Measurements from ENCODE around the gene KLHL35. TPM values are rescaled to one million over a fixed set of nuclear protein-coding genes. Genes with fewer than 3 reads are reported as not detected.

Gene KLHL35
- total RNA-seq, 1 donor from 2014 or later: 1.5 TPM

DNA sequence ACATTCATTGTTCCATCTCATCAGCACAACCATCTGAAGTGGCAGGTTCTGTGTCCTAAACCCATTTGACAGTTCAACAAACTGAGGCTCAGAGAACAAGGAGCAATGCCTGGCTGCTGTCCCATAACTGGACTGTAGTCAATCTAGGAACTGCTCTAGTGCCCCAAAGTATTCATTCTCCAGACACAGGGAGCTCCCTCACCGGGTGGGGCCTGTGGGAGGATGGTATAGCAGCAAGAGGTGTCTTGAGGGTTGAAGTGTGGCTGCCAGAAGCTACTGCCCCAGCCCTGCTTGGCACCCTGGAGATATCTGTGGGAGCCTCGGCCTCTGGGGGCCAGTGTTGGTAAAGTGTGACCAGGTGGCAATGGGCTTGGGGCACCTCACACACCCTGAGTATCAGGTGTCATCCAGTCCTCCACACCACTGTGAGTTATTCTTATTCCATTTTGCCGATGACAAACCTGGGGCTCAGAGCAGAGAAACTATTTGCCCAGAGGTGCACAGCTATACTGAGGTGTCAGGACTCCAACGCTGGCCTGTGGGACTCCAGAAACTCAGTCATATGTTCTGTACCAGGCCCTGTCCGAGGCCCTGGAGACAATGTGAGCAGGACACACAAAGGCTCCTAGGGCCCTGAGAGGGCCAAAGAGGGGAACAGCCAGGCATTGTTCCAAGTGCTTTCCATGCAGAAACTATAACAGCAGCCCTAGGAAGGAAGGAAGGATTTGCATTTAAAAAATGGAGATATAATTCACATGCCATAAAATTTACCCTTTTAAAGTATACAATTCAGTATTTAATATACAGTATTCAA lies 46.0 kb upstream of the KLHL35 start:
- Histone ChIP-seq H3K36me3 (ENCODE audit: control insufficient read depth, insufficient read depth, low read length) (no peaks in the 10 kb centered on the region), H3K4me3 (ENCODE audit: low read depth, low read length) (no peak overlapping the region), H3K27me3 (ENCODE audit: control insufficient read depth, insufficient read depth, low read length) (no peaks in the 10 kb centered on the region)
- TF ChIP-seq CTCF (IDR thresholded peaks at IDR 0.05; ENCODE audit: insufficient read depth, low read length, poor library complexity, severe bottlenecking): no peak
- no peak for DNase-seq (ENCODE audit: low read depth)

DNA sequence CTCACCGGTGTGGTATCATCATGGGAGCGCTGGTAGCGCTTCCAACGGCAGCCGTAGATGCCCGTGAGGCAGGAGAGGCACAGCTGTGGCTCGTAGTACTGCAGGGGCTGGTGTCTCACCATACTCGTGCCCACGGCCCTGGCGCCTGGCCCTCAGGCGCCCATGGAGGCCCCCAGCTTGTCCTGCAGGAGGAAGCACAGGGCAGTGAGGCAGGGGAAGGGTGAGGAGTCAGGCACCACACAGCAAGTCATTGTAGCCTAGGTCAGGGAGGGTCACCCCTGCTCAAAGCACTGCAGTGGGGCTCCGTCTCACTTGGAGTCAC lies 44.6 kb upstream of the KLHL35 start:
- Histone ChIP-seq H3K4me3 (ENCODE audit: low read depth, low read length) (no peak overlapping the region), H3K27me3 (ENCODE audit: control insufficient read depth, insufficient read depth, low read length) (no peaks in the 10 kb centered on the region), H3K36me3 (ENCODE audit: control insufficient read depth, insufficient read depth, low read length) (no peaks in the 10 kb centered on the region)
- DNase-seq (ENCODE audit: low read depth): no peak
- no peak for TF ChIP-seq CTCF (IDR thresholded peaks at IDR 0.05; ENCODE audit: insufficient read depth, low read length, poor library complexity, severe bottlenecking)

DNA sequence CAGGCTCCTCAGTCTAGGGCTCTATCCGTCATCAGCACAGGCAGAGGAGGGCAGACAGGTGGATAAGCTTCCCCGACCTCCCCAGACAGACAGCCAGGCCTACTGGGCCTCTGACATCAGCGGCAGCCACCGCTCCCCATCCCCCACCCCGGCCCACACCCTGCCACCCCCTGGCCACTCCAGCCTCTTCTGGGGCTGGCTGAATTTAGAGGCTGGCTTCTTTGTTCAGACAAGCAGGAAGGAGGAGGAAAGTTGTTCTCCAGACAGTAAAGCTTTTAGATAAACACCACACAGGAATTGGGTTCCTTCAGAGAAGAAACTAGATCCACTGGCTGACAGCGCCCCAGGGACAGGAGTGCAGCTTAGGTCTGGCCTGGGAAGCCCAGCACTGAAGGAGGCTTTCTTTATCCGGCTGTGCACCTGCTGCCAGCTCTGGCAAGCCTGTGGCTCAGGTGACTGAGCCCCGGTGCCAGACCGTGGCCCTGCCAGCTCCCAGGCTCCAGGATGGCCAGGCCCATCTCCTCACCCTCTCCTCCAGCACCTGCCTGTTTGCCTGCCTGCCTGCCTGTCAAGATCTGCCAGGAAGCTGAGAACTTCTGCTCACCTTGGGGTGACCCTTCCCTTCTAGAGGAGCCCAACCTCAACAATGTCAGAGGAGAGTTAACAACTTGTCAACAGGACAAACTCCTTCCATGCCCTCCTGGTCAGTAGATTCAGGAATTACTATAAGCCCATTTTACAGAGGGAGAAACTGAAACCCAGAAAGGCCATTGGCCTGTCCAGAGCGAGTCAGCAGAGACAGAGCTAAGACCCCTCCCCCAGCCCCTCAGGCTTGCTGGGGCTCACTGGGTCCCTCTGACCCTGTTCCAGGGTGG lies 44.0 kb upstream of the KLHL35 start:
- Histone ChIP-seq H3K36me3 (ENCODE audit: control insufficient read depth, insufficient read depth, low read length) (no peaks in the 10 kb centered on the region), H3K27me3 (ENCODE audit: control insufficient read depth, insufficient read depth, low read length) (no peaks in the 10 kb centered on the region), H3K4me3 (ENCODE audit: low read depth, low read length) (no peak overlapping the region)
- TF ChIP-seq CTCF (IDR thresholded peaks at IDR 0.05; ENCODE audit: insufficient read depth, low read length, poor library complexity, severe bottlenecking): no peak
- no peak for DNase-seq (ENCODE audit: low read depth)

- no peak for TF ChIP-seq CTCF (IDR thresholded peaks at IDR 0.05; ENCODE audit: insufficient read depth, low read length, poor library complexity, severe bottlenecking)
- no peaks in the 10 kb centered on the region for H3K36me3 ChIP-seq (ENCODE audit: control insufficient read depth, insufficient read depth, low read length)
- no peaks in the 10 kb centered on the region for H3K27me3 ChIP-seq (ENCODE audit: control insufficient read depth, insufficient read depth, low read length)
- no peak overlapping the region for H3K4me3 ChIP-seq (ENCODE audit: low read depth, low read length)
- DNase-seq (ENCODE audit: low read depth): no peak
These were observed 43.0 kb upstream of the KLHL35 start for GRCh38 chr11:75475767-75476650.

DNA sequence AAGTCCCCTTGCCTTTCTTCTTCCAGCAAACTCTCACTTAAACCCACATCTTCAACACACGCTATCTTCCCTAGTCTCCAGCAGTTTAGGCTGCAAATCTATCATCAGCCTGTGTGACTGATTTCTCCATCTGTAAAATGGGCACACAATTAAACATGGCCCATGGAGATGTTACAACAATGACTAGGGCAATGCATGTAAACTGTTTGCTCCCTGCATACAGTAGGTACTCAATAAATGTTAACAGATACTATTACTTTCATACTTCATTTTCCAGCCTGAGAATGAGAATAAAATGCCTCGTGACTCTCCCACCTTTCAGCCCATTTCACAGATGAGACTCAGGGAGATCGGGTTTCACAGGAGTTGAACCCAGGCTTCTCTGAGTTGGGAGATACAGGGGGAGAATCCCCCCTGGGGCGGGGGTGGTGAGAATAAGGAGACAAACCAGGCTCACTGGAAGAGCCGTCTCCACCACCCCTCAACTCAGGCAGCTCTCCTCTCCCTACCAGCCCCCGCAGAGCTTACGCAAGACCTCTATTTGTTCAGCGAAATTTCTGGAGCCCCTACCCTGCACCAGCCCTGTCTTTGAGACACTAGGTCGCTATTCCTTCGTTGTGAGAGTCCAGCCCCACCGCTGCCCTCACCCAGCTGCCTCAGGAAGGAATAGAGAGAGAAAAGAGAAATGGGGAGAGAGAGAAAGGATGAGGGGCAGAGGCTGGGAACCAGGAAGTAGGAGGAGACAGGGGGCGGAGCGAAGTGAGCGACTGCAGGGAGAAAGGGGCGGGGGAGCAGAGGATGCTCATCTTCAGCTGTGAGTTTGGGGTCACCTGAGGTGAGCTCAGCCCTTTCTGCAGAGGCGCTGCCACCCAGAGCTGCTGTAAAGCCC lies 42.1 kb upstream of the KLHL35 start:
- Histone ChIP-seq H3K4me3 (ENCODE audit: low read depth, low read length) (no peak overlapping the region), H3K27me3 (ENCODE audit: control insufficient read depth, insufficient read depth, low read length) (no peaks in the 10 kb centered on the region), H3K36me3 (ENCODE audit: control insufficient read depth, insufficient read depth, low read length) (no peaks in the 10 kb centered on the region)
- DNase-seq (ENCODE audit: low read depth): no peak
- no peak for TF ChIP-seq CTCF (IDR thresholded peaks at IDR 0.05; ENCODE audit: insufficient read depth, low read length, poor library complexity, severe bottlenecking)
